T-helper 17 cell (primary cell): Measurements from ENCODE around the gene LIMCH1. TPM values are rescaled to one million over a fixed set of nuclear protein-coding genes. Genes with fewer than 3 reads are reported as not detected.
"Not testable (repeated sequence)": the region's sequence is repeated elsewhere in the genome, so short reads cannot be mapped to it uniquely, and the experiment has no call there.

Experiments
- ATAC-seq: fragments of 150-1000 bp; cut with Tn5 transposase; 2 replicates; pipeline ENCODE4 v1.10.0; 2021; ENCODE audit warnings: mild to moderate bottlenecking, moderate library complexity
- DNase-seq, 3 donors: peaks; one replicate each; pipeline versions ENCODE4 v3.0.0 to v3.0.0-alpha.2; 2020 to 2021
- H3K9me3 ChIP-seq: one replicate; pipeline ENCODE4 v1.7.0; 2013; ENCODE audit warnings: low read length, mild to moderate bottlenecking; ENCODE audit not compliant: control insufficient read depth, poor library complexity, severe bottlenecking
- H3K27ac Mint-ChIP-seq: one replicate; pipeline ENCODE4 v1.8.0; 2022; ENCODE audit warnings: mild to moderate bottlenecking, moderate library complexity, mixed read lengths
- H3K27me3 Mint-ChIP-seq: one replicate; pipeline ENCODE4 v1.8.0; 2022; ENCODE audit warnings: mixed read lengths
- H3K36me3 Mint-ChIP-seq: one replicate; pipeline ENCODE4 v1.8.0; 2022; ENCODE audit warnings: low read depth, mixed read lengths
- H3K4me1 Mint-ChIP-seq: one replicate; pipeline ENCODE4 v1.8.0; 2022; ENCODE audit warnings: mild to moderate bottlenecking, mixed read lengths
- H3K4me3 Mint-ChIP-seq: one replicate; pipeline ENCODE4 v1.8.0; 2022; ENCODE audit warnings: mild to moderate bottlenecking, moderate library complexity, mixed read lengths
- total RNA-seq, 4 donors: library from RNA in 2 of 4; stranded (reverse) in 2 of 4; gene quantifications; one replicate each; pipeline ENCODE4 v1.2.3 and lab custom pipeline; 2022 to 2026

The LIMCH1 gene
- total RNA-seq, 2 donors from 2014 or later = not detected

DNA sequence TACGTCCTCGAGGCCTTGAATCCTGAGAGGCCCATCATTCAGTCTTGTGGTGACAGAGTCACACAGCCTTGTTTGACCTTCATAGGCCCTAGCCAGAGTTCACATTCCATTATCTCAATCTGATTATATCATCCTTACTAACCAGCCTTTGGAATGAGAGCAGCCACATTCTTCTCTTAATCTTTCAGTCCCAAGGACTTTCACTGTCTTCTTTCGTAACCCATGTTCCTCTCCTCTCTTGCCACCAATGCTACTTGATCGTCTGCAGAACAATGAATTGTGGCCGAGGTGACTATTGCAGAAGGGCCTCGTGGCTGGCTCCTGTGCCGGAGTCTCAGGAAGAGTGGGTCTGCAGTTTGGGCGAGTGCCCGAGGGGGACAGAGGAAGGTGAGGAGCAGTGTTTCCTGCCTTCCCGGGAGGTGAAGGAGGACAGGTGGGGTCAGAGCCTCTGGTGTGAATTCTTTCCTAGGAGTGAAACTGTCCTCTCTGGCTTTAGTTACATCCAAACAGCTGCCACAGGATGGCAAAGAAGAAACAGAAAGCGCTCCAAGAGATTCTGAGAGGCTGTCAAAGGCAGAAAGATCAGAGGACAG is 94.6 kb downstream of the LIMCH1 start:
- ATAC-seq (no peak), DNase-seq (no peak)
- no peak overlapping the region for H3K4me3 Mint-ChIP-seq
- H3K36me3 Mint-ChIP-seq = no peaks in the 10 kb centered on the region
- H3K27ac Mint-ChIP-seq = no peak overlapping the region
- H3K27me3 Mint-ChIP-seq = peaks cover 6% of the 10 kb centered on the region
- H3K4me1 Mint-ChIP-seq = no peaks in the 10 kb centered on the region
- no peaks in the 10 kb centered on the region for H3K9me3 ChIP-seq

DNA sequence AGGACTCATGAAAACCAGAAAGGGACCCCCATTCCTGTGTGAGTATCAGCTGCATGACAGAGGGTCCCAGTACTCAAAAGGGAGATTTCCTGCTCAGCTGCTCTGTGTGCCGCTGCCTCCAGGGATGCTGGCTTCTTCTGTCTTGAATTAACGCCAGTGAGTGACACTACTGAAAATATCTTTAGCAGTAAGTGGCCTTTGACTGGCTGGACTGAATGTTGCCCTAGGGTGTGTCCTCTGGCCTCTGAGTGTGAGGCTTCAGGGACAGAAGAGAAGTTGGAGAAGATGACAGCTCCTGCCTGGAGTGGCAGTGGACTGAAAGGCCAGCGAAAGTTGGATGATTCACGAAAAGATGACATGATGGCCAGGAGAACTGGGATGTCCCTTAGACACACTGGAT is 95.4 kb downstream of the LIMCH1 start:
- no peaks in the 10 kb centered on the region for H3K9me3 ChIP-seq
- Mint-ChIP-seq H3K27ac (no peak overlapping the region), H3K4me1 (no peaks in the 10 kb centered on the region), H3K36me3 (no peaks in the 10 kb centered on the region), H3K4me3 (no peak overlapping the region), H3K27me3 (peaks cover 12% of the 10 kb centered on the region)
- DNase-seq = no peak
- no peak for ATAC-seq

DNA sequence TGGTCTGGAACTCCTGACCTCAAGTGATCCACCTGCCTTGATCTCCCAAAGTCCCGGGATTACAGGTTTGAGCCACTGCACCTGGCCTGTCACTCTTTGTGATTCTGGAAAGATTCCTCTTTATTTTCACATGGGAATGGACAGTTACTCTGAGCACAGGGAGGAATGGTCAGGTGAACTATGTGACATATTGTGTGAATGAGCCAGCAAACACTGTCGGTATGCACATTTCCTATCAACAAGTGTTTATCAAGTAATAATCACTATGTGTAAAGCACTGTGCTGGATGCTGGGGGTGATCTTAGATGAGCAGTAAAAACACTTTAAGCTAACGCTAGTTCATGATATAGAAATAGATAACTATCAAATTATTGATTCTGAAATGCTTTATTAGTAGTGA is 97.5 kb downstream of the LIMCH1 start:
- H3K4me3 Mint-ChIP-seq = no peak overlapping the region
- H3K4me1 Mint-ChIP-seq = no peaks in the 10 kb centered on the region
- peaks cover 21% of the 10 kb centered on the region for H3K27me3 Mint-ChIP-seq
- DNase-seq (no peak), ATAC-seq (no peak)
- no peak overlapping the region for H3K27ac Mint-ChIP-seq
- H3K36me3 Mint-ChIP-seq = no peaks in the 10 kb centered on the region
- no peaks in the 10 kb centered on the region for H3K9me3 ChIP-seq

DNA sequence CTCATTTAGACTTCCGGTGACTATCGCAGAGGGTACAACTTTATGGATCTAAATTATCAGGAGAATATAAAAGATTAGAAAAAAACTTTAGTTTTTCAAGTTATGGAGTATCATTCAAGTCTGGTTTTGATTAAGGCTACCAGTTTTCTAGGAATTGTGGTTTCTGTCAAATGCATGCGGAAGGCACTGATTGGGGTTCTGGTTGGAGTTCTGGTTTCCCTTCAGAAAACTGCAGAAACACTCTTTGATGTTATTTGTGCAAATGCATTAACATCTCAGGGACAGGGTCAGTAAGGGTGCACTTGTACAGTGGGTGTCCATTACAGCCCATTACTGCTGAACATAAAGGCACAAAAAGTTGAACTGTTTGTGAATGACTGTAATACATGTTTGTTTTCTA is 100.2 kb downstream of the LIMCH1 start:
- Mint-ChIP-seq H3K27ac (no peak overlapping the region), H3K4me3 (no peak overlapping the region), H3K4me1 (no peaks in the 10 kb centered on the region), H3K27me3 (peaks cover 32% of the 10 kb centered on the region), H3K36me3 (no peaks in the 10 kb centered on the region)
- no peak for DNase-seq
- no peaks in the 10 kb centered on the region for H3K9me3 ChIP-seq
- ATAC-seq = no peak

DNA sequence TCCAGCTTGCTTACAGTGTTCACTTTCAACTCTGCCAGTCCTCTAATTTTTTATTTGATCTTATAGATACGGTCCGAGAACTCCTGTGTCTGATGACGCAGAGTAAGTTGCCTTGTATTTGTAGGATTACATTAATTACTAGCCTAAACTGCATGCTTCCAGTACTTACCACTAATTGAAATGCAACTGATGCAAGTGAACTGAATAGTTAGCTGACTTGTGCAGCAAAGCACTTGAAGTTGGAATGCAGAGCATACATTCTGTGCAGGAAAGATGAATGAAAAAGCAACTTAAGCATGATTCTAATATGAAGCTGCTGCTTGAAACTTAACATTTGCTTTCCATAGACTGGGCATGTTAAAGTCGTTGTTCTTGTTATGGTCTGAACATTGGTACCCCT is 100.9 kb downstream of the LIMCH1 start:
- DNase-seq (no peak), ATAC-seq (no peak)
- Mint-ChIP-seq H3K36me3 (no peaks in the 10 kb centered on the region), H3K4me3 (no peak overlapping the region), H3K4me1 (no peaks in the 10 kb centered on the region), H3K27ac (no peak overlapping the region), H3K27me3 (peaks cover 35% of the 10 kb centered on the region)
- H3K9me3 ChIP-seq = no peaks in the 10 kb centered on the region

- no peaks in the 10 kb centered on the region for H3K9me3 ChIP-seq
- peaks cover 37% of the 10 kb centered on the region for H3K27me3 Mint-ChIP-seq
- H3K4me3 Mint-ChIP-seq = no peak overlapping the region
- no peak overlapping the region for H3K27ac Mint-ChIP-seq
- no peaks in the 10 kb centered on the region for H3K36me3 Mint-ChIP-seq
- no peaks in the 10 kb centered on the region for H3K4me1 Mint-ChIP-seq
- ATAC-seq (no peak), DNase-seq (no peak)
Measured at GRCh38 chr4:41639291-41639690, 101.3 kb downstream of the LIMCH1 start.

DNA sequence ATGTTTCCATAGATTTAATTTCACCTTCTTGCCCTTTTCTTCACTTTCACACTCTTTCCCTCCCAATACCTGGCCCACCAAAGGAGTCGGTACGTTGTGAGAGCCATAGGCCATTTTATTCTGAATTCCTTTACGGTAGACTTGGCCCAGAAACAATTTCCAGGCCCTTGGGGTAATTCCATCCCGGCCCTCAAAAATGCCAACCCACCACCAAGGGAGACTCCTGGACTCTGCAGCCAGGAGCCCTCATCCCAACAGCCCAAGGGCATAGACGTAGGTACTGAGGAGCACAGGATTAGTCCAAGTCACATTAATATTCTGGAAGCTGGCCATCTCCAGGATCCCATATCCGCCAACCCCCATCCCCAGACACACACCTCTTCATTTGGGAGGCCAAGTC is 102.9 kb downstream of the LIMCH1 start:
- H3K4me1 Mint-ChIP-seq = no peaks in the 10 kb centered on the region

DNA sequence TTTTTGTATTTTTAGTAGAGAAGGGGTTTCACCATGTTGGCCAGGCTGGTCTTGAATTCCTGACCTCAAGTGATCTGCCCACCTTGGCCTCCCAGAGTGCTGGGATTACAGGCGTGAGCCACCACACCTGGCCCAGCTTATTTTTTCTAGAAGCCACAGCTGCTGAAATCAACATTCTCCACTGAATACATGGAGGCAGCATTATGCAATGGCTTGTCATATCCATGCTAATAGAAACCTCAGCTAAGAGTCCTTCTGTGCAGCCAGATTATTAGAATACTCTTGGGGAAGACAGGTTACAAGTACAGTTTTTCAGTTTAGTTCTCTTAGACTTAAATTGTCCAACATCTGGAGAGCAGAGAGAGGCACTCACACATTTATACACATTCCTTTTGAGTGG is 104.8 kb downstream of the LIMCH1 start:
- not testable (repeated sequence) for ATAC-seq

More for the DNA sequence above, 102.9 kb downstream of the LIMCH1 start:
- Mint-ChIP-seq H3K36me3 (no peaks in the 10 kb centered on the region), H3K4me3 (no peak overlapping the region), H3K27ac (no peak overlapping the region), H3K27me3 (peaks cover 53% of the 10 kb centered on the region)
- no peaks in the 10 kb centered on the region for H3K9me3 ChIP-seq
- ATAC-seq = no peak
- no peak for DNase-seq

DNA sequence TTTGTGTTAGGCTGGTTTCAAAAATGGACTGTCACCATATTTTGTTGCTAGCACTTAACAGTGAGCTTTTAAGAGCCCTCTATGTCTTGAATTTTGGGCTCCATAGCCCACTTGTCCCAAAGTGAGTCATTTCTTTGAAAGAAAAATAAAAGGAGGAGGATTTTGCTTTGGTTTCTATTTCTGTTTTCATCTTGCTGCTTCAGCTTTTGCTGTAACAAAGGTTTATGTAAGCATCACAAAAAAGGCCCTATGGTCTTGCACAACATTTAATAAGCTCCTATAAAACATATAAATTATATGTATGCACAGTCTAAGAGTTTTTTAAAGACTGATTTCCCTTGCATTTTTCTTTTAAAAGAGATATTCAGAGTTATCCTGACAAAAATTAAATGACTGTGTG is 105.4 kb downstream of the LIMCH1 start:
- Mint-ChIP-seq H3K36me3 (no peaks in the 10 kb centered on the region), H3K27ac (no peak overlapping the region), H3K4me3 (no peak overlapping the region), H3K27me3 (peaks cover 57% of the 10 kb centered on the region), H3K4me1 (no peaks in the 10 kb centered on the region)
- no peaks in the 10 kb centered on the region for H3K9me3 ChIP-seq
- ATAC-seq (no peak), DNase-seq (no peak)

More for the DNA sequence above, 104.8 kb downstream of the LIMCH1 start:
- H3K36me3 Mint-ChIP-seq, H3K4me3 Mint-ChIP-seq, H3K27ac Mint-ChIP-seq, DNase-seq, H3K4me1 Mint-ChIP-seq, H3K9me3 ChIP-seq: not testable (repeated sequence)
- peaks cover 55% of the 10 kb centered on the region for H3K27me3 Mint-ChIP-seq

- Mint-ChIP-seq H3K36me3 (no peaks in the 10 kb centered on the region), H3K27ac (no peak overlapping the region), H3K4me3 (no peak overlapping the region), H3K27me3 (peaks cover 55% of the 10 kb centered on the region), H3K4me1 (no peaks in the 10 kb centered on the region)
- H3K9me3 ChIP-seq = no peaks in the 10 kb centered on the region
- no peak for DNase-seq
- ATAC-seq = no peak
Measured at GRCh38 chr4:41644288-41644914, 106.4 kb downstream of the LIMCH1 start.

DNA sequence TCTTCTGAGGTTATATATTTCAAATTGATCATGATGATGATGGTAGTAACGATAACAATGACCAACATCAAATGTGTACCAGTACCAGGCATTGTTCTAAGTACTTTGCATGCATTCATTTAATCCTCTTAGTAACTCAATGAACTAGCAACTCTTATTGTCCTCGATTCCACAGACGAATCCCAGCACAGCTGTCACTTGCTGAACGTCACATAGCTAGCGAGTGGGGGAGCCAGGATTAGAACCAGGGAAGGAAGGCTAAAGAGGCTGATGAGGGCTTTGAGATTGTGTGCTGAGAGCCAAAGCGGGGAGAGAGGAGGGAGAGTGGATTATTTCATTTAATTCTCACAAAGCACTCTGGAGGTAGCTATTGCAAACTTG is 106.9 kb downstream of the LIMCH1 start:
- no peak overlapping the region for H3K27ac Mint-ChIP-seq
- no peaks in the 10 kb centered on the region for H3K4me1 Mint-ChIP-seq
- no peak for DNase-seq
- no peak for ATAC-seq
- peaks cover 50% of the 10 kb centered on the region for H3K27me3 Mint-ChIP-seq
- no peaks in the 10 kb centered on the region for H3K9me3 ChIP-seq
- no peak overlapping the region for H3K4me3 Mint-ChIP-seq
- no peaks in the 10 kb centered on the region for H3K36me3 Mint-ChIP-seq

- no peak overlapping the region for H3K4me3 Mint-ChIP-seq
- H3K36me3 Mint-ChIP-seq = no peaks in the 10 kb centered on the region
- H3K27ac Mint-ChIP-seq = no peak overlapping the region
- no peaks in the 10 kb centered on the region for H3K9me3 ChIP-seq
- H3K27me3 Mint-ChIP-seq = peaks cover 46% of the 10 kb centered on the region
- ATAC-seq (no peak), DNase-seq (no peak)
- H3K4me1 Mint-ChIP-seq = no peaks in the 10 kb centered on the region
Measured at GRCh38 chr4:41645728-41646390, 107.9 kb downstream of the LIMCH1 start.

GRCh38 chr4:41646862-41647261 is 108.9 kb downstream of the LIMCH1 start:
- H3K9me3 ChIP-seq = no peaks in the 10 kb centered on the region
- peaks cover 53% of the 10 kb centered on the region for H3K27me3 Mint-ChIP-seq
- H3K27ac Mint-ChIP-seq = no peak overlapping the region
- H3K4me3 Mint-ChIP-seq = no peak overlapping the region
- H3K4me1 Mint-ChIP-seq = no peaks in the 10 kb centered on the region
- no peak for DNase-seq
- no peaks in the 10 kb centered on the region for H3K36me3 Mint-ChIP-seq
- ATAC-seq = no peak

GRCh38 chr4:41647383-41647782 is 109.4 kb downstream of the LIMCH1 start:
- H3K4me3 Mint-ChIP-seq = no peak overlapping the region
- no peaks in the 10 kb centered on the region for H3K36me3 Mint-ChIP-seq
- H3K27ac Mint-ChIP-seq = no peak overlapping the region
- peaks cover 55% of the 10 kb centered on the region for H3K27me3 Mint-ChIP-seq
- DNase-seq (no peak), ATAC-seq (no peak)
- H3K4me1 Mint-ChIP-seq = no peaks in the 10 kb centered on the region
- no peaks in the 10 kb centered on the region for H3K9me3 ChIP-seq
